HG03066 (cell line): ENCODE results near the gene CACNA1G.

Source experiments
- ATAC-seq: cut with Tn5 transposase; IDR thresholded peaks from one replicate; pipeline ENCODE4 v1.9.1; 2021; ENCODE audit warnings: low read depth; ENCODE audit not compliant: unreplicated experiment

Gene CACNA1G

DNA sequence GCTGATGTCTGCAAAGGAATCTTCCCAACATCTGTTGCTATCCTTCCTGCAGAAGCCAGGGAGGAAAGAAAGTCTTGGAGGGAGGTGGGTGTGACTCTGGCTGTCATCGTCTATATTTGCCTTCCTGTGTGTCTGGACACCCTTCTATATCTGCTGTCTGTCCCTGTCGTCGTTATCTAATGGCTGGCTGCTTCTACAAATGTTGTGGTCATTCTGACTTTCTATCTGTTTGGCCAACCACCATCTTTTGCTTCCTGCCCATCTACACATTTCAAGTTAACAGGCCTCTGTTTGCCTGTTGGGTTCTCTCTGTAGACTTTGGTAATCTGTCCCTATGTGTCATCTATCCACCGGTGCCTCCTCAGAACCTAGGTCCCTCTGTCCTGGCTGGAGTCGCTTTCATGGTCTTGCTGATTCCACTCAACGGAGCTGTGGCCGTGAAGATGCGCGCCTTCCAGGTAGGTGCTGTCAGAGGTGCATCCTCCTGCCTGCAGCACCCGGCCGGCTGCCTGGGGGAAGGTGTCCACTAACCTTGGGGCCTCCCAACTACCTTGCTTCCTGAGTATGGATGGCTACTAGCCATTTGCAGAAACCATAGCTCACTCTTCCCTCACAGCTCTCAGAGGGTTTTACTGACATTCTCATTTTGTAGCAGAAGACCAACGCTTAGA, 104.4 kb downstream of the CACNA1G start:
- ATAC-seq, result no peak

DNA sequence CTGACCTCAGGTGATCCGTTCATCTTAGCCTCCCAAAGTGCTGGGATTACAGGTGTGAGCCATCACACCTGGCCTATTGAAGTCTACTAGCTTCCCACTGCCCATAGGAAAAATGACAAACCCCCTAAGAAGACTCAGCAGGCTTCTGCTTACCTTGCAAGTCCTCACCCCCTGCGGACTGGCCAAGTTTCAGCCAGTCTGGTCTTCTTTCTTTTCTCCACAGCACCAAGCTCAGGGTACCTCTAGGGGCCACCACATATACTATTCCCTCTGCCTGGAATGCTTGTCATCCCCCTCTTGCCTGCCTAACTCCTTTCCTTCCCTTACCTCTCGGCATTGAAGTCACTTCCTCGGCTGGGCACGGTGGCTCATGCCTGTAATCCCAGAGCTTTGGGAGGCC, 105.3 kb downstream of the CACNA1G start:
- no peak for ATAC-seq

DNA sequence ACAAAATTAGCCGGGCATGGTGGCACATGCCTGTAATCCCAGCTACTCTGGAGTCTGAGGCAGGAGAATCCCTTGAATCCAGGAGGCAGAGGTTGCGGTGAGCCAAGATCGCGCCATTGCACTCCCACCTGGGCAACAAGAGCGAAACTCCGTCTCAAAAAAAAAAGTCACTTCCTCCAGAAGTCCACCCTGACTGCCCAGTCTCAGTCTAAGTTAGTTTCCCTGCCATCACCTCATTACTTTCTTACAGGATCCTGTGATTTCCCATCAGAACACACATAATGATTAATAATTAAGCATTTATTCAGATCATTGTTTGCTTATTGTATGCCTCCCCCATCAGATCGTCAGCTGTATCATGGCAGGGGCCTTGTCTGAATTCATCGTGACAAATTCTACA, 105.8 kb downstream of the CACNA1G start:
- no peak for ATAC-seq

DNA sequence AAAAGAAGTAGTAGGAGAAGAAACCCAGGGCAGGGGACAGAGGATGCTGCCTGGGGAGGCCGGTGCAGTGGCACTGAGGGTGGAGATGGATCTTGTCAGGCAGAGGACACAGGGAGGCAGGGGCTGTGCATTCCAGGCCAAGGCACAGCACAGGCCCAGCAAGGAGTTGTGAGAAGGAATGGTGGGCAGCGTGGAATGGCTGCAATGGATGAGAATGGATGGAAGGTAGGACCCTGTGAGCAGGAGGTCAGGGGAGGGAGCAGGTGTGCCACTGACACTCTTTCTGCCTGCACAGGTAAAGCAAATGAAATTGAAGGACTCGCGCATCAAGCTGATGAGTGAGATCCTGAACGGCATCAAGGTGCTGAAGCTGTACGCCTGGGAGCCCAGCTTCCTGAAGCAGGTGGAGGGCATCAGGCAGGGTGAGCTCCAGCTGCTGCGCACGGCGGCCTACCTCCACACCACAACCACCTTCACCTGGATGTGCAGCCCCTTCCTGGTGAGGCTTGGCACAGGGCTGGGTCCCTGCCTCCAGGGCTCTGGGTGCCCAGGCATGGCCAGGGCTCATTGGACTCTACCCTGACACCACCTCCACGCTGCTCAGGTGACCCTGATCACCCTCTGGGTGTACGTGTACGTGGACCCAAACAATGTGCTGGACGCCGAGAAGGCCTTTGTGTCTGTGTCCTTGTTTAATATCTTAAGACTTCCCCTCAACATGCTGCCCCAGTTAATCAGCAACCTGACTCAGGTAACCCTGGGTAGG, 106.9 kb downstream of the CACNA1G start:
- no peak for ATAC-seq

DNA sequence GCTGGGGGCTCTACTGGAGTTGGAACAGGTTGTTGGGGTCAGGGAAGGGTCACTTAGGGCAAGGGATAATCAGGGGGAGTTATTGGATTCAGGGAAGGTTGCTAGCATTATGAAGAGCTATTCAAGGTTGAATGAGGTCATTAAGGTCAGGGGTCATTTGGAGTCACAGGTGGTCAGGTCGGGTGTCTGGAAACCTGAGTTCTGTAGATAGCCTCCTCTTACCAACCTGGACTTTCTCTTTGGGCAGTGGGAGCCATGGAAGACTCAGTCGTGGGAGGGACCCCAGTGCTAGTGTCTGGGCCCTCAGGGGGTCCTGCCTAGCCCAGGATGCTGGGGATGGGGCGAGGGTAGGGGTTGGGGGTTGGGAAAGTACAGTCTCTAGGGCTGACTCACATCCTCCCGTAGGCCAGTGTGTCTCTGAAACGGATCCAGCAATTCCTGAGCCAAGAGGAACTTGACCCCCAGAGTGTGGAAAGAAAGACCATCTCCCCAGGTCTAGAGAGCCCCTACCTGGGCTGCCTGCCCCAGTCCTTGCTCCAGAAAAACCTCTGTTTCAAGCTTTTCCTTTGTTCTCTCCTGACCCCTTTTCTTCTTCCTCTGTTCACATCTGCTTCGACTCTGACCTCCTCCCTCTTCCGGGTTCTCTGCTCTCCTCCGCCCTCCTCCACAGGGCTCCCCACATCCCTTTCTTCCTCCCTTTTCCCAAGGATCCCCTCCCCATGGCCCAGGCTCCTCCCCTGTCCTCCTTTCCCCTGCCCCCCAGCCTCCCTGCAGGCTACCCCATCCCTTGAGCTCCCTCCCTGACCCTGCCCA, 107.7 kb downstream of the CACNA1G start:
- ATAC-seq, result no peak

DNA sequence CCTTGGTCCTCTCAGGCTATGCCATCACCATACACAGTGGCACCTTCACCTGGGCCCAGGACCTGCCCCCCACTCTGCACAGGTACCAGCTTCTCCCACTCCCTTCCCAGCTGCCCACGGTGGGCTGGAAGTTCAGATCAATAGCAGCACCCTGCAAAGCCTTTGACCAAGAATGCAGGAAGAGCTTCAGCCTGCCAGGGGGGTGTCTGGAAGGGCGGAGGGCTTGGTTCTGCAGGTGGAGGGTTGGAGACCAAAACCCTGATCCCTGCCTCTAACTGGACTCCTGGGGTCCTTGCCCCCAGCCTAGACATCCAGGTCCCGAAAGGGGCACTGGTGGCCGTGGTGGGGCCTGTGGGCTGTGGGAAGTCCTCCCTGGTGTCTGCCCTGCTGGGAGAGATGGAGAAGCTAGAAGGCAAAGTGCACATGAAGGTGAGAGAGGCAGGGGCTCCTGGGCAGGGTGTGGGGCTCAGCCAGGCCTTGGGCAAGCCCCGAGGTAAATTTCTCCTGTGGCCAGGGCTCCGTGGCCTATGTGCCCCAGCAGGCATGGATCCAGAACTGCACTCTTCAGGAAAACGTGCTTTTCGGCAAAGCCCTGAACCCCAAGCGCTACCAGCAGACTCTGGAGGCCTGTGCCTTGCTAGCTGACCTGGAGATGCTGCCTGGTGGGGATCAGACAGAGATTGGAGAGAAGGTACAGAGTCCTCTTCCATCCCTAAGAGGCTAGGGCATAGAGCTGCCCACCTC, 108.5 kb downstream of the CACNA1G start:
- ATAC-seq, result no peak

DNA sequence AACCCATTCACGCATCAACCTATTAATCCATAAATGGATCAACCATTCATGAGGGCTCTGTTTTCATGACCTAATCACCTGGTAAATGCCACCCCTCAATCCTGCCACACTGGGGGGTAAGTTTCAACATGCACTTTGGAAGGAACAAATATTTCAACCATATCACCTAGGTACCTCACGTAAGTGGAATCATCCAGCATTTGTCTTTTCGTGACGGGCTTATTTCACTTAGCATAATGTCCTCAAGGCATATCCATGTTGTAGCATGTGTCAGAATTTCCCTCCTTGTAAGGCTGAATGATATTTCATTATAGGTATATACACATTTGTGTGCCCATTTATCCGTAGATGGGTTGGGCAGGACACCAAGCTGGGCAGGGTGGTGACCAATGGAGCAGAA, 111.6 kb downstream of the CACNA1G start:
- ATAC-seq, result no peak

DNA sequence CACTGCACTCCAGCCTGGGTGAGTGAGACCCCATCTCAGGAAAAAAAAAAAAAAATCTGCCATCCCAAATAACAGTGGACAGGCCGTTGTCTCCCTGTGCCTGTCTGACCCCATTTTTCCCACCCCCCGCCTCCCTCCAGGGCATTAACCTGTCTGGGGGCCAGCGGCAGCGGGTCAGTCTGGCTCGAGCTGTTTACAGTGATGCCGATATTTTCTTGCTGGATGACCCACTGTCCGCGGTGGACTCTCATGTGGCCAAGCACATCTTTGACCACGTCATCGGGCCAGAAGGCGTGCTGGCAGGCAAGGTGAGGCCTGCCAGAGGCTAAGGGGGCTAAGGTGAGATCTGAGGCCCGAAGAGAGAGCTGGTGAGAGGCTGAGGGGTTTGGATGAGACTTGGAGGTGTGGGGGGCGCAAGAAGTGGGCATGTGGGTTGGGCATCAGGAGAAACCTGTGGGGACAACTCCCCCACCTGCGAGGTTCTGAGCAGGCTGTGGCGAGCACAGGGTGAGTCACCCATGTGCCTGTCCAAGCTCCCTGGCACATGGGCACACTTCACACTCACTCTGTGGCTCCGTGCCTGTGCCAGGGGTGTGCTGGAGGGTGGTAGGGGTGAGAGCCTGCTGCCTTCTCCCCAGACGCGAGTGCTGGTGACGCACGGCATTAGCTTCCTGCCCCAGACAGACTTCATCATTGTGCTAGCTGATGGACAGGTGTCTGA, 112.5 kb downstream of the CACNA1G start:
- ATAC-seq, result no peak

DNA sequence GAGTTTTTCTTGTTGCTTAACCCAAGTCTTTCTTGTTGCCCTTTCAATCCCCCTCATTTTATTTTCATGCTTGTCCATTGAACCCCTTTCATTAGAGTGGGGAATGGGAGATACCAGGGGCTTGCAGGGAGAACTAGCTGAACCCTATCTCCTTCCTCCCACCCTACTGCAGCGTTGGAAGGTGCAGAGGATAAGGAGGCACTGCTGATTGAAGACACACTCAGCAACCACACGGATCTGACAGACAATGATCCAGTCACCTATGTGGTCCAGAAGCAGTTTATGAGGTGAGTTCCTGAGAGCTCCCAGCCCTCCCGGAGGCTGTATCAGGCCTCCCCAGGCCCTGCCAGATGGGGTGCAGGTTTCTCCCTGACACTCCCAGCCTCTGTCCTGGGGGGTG, 114.7 kb downstream of the CACNA1G start:
- no peak for ATAC-seq

DNA sequence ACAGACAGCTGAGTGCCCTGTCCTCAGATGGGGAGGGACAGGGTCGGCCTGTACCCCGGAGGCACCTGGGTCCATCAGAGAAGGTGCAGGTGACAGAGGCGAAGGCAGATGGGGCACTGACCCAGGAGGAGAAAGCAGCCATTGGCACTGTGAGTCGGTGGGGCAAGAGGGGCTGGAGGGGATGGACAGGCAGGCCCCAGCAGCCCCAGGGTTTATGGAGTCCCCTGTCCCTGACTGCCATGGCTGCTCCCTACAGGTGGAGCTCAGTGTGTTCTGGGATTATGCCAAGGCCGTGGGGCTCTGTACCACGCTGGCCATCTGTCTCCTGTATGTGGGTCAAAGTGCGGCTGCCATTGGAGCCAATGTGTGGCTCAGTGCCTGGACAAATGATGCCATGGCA, 115.1 kb downstream of the CACNA1G start:
- no peak for ATAC-seq

DNA sequence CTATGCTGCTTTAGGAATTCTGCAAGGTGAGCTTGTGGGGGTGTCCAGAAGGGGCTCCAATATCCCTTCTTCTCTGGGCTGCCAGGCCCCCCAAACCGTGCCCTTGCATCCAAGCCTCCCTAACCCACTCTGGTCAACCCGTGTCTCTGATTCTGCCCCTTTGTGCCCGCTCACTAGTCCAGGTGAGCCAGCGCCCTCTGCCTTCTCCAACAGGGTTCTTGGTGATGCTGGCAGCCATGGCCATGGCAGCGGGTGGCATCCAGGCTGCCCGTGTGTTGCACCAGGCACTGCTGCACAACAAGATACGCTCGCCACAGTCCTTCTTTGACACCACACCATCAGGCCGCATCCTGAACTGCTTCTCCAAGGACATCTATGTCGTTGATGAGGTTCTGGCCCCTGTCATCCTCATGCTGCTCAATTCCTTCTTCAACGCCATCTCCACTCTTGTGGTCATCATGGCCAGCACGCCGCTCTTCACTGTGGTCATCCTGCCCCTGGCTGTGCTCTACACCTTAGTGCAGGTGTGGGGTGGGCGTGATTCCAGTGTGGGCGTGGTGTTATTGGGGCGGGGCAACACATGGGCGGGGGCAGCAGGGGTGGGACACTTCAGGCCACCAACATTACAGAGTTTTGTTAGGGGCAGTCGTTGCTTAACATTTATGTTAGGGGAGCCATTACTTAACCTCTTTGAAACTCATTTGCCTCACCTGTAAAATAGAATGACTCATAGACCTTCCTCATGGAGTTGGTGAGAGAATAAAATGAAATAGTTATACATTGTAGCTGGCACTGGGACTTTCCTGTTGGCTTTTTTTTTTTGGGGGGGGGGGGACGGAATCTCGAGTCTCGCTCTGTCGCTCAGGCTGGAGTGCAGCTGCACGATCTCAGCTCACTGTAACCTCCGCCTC, 115.8 kb downstream of the CACNA1G start:
- ATAC-seq, result no peak
